ENCODE measurements around the gene EML6. TPM values are rescaled to one million over a fixed set of nuclear protein-coding genes. Genes with fewer than 3 reads are reported as not detected.

Gene EML6
- total RNA-seq, 2 donors from 2014 or later: 3.2 to 12.1 TPM

DNA sequence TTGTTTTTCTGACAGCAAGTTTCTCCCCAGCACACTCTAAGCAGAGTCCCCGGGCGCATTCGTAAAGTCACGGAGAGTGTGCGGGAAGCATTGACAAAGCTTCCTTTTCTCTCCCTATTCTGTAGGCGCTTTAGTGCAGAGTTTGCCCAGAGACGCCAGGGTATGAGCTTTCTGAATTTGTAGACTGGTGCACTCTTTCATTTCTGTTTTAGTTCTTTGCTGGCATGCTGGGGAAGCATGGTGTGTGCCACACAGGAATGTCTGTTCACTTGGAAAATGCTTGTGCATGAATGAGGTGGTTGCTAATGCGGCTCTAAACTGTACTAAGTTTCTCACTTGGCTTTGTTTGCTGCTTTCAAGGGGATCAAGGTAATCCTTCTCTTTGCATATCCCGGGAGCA lies 224.2 kb downstream of the EML6 start:
- intact Hi-C loops (cut with DNase I): no loop called here
- DNase-seq (ENCODE audit: low spot score): no peak

DNA sequence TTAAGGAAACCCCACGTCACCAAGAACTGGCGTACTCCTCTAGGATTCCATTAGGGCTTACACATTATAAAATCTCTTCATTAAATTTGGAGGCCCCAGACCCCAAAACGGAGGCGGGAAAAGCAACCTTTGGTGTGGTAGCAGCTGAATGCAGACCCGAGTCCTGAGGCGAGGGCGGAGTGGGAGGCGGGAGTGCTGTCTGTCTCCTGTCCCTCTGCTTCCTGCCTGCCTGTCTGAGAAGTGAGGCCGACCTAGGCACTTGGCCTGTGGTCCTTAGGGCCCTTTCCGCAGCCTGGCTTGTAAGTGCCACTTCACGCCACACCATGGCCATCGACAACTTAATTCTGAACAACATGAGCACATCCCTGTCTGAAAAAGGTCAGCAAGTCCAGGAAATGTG lies 224.7 kb downstream of the EML6 start:
- DNase-seq (ENCODE audit: low spot score): no peak
- intact Hi-C loops (cut with DNase I): no loop called here

DNA sequence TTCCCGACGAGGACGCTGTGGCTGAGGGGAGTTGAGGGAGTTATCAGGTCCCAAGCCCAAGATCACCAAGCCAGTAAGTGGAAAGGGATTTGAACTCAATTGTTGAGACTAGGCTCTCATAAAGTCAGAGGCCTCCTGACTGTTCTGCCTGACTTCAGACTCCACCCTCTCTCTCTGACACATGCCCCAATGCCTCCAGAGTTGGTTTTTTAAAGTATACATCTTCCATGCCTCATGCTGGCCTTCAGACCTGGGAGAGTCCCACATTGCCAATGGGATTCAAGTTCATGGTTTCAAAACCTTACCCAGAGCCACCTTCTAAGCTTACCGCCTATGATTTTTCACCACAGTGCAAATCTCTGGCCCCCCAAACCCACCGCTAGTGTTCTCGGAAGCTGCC lies 226.0 kb downstream of the EML6 start:
- no peak for DNase-seq (ENCODE audit: low spot score)
- intact Hi-C loops (cut with DNase I): no loop called here

DNA sequence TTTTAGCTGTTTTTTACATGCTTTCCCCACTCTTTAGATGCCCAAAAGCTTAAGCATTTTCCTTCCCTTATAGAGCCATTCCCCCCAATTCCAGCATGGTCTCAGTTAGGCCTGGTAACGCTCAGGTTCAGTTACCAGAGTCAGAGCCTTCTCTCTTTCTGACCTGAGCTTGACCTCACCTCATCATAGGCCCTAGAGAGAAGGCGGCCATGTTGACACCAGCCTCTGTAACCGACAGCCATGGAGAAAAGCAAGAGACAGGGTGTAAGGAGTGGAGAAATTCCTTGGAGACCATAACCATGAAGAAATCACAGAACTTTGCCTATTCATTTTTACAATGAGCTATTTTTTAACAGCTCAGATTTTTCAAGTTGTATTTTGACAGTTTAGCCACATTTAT lies 227.3 kb downstream of the EML6 start:
- intact Hi-C loops (cut with DNase I): no loop called here
- DNase-seq (ENCODE audit: low spot score): no peak

DNA sequence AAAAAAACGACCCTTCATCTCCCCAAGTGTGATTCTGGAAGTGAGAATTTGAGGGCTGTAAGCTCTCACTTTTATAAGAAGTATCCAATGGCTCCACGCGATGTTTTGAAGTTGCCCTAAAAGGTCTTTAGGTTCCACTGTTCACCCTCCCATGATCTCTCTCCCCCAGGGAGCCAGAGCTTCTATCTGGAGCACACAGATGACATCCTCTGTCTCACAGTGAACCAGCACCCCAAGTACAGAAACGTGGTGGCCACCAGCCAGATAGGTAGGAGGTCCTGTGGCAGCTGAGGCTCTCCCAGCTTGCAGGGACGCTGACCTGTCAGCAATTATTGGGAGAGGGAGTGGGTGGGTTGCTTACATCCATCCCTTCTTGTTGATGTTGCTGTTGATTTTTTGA lies 229.0 kb downstream of the EML6 start:
- intact Hi-C loops (cut with DNase I): no loop called here
- no peak for DNase-seq (ENCODE audit: low spot score)

GRCh38 chr2:54952978-54953456 lies 229.6 kb downstream of the EML6 start:
- intact Hi-C loops (cut with DNase I): no loop called here
- DNase-seq (ENCODE audit: low spot score): no peak

GRCh38 chr2:54954158-54954557 lies 230.7 kb downstream of the EML6 start:
- intact Hi-C loops (cut with DNase I): no loop called here
- no peak for DNase-seq (ENCODE audit: low spot score)

DNA sequence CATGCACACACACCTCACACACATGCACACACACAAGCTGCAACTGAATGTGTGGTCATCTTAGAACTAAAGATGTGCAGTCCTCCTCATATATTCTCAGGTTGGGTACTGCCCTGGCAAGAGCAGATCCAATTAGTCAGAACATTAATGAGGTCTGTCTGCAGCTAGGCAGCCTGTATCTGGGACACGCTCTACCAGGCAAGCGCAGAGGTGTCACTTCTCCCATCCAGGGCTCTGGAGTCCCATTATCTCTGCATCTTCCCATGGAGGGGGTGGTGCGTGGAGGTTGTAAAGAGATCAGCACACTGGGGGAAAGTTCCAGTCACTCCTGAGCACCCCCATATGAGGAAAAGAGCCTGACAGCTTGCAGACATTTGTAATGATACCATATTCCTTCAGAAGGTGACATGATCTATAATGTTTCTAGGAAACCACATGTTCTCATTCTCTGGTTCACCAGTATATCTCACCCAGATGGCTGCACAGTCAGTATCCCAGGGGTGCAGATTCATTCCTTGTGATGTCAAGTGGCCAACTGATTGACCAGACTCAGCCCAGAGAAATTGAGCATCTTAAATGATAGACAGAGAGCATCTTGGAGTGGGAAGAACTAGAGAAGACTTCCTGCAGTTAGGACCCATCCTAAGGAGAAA lies 231.4 kb downstream of the EML6 start:
- intact Hi-C loops (cut with DNase I): no loop called here
- DNase-seq (ENCODE audit: low spot score): no peak

GRCh38 chr2:54955358-54956110 lies 232.1 kb downstream of the EML6 start:
- DNase-seq (ENCODE audit: low spot score): no peak
- intact Hi-C loops (cut with DNase I): no loop called here

DNA sequence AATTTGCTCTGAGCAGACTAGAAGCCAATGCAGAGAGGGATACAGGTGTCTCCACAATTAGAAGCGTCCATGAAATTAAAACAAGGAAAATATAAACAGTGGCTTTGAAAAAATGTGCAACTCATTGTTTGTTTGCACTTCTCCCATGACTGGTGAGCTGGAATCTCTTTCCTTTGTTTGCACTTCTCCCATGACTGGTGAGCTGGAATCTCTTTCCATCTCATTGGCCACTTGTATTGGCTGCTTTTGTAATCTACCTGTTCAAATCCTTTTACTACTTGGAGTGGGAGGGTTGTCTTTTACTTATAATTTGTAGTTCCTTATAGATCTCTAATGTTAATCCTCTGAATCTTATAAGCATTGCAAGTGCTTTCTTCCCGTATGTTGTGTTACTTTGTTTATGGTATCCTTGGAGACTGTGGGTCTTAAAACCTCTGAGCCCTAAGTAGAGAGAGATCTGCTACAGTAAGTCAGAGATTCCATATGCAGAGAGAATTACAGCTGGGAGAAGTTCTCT lies 232.7 kb downstream of the EML6 start:
- intact Hi-C loops (cut with DNase I): no loop called here
- DNase-seq (ENCODE audit: low spot score): no peak

DNA sequence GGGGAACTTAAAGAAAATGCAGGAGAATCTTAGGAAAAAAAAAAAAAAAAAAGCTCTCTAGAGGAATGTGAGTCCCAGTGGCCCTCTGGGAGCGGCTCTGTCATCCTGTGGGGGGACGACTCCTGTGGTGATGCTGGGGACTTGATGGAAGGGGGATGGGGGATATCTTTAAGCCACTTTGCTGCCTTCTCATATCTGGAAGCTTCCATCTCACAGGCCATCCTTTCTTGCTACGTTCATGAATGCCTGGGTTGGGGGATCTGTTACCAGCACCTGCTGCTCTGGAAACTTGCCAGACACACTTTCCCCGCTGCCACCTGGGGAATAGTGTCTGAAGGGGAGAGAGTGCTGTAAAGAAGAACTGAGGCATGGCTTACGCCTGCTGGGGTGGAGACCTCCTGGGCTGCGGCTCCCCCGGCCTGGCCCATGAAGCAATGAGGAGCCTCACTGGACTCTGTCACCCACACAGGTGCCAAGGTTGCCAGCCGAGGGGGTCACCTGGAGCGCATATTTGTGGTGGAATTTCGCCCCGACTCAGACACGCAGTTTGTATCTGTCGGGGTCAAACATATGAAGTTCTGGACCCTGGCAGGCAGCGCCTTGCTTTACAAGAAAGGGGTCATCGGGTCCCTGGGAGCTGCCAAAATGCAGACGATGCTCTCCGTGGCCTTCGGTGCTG lies 234.0 kb downstream of the EML6 start:
- DNase-seq (ENCODE audit: low spot score): no peak
- intact Hi-C loops (cut with DNase I): no loop called here

- DNase-seq (ENCODE audit: low spot score): peak; percentile 79
- intact Hi-C loops (cut with DNase I): no loop called here
These were observed 235.4 kb downstream of the EML6 start for GRCh38 chr2:54958717-54959371.

DNA sequence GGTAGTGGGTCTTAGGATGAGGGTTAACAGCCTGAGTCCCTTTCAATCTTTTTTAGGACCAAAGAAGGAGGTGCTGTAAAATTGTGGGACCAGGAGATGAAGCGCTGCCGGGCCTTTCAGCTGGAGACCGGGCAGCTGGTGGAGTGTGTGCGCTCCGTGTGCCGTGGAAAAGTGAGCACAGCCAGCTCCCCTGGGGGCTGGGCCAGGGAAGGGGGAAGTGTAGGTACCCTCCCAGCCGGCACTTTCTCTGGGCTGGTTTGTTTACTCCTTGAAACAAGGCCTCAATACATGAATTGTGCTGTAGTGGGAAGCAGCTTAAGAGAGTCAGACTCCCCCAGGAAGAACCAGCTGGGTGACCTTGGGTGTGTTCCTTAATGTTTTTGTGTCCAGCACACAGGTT lies 236.7 kb downstream of the EML6 start:
- no peak for DNase-seq (ENCODE audit: low spot score)
- intact Hi-C loops (cut with DNase I): no loop called here

GRCh38 chr2:54962511-54962910 lies 239.0 kb downstream of the EML6 start:
- intact Hi-C loops (cut with DNase I): no loop called here
- peak; percentile 64 for DNase-seq (ENCODE audit: low spot score)

GRCh38 chr2:54962935-54963440 lies 239.5 kb downstream of the EML6 start:
- DNase-seq (ENCODE audit: low spot score): no peak
- intact Hi-C loops (cut with DNase I): no loop called here

- intact Hi-C loops (cut with DNase I): no loop called here
- no peak for DNase-seq (ENCODE audit: low spot score)
These were observed 240.0 kb downstream of the EML6 start for GRCh38 chr2:54963476-54963875.

- intact Hi-C loops (cut with DNase I): no loop called here
These were observed 240.8 kb downstream of the EML6 start for GRCh38 chr2:54964271-54964670.

DNA sequence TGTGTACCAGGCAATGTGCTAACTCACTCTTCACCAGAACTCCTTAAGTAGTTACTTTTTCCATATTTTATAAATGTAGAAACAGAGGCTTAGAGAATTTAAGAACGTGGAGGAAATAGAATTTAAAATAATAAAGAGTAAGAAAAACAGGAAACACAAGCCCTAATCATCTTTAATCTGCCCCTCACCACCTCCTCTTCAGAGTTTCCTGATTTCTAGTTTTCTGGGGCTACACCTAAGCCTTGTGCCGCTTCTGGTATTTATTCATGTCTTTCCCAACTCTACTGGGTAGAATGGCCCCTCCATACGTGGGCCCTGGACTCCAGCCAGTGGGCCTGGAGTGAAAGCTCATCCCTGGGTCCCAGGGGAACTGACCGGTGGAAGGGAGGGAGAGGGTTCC lies 241.4 kb downstream of the EML6 start:
- intact Hi-C loops (cut with DNase I): no loop called here
- no peak for DNase-seq (ENCODE audit: low spot score)

More at GRCh38 chr2:54964271-54964670, 240.8 kb downstream of the EML6 start:
- DNase-seq (ENCODE audit: low spot score): no peak

DNA sequence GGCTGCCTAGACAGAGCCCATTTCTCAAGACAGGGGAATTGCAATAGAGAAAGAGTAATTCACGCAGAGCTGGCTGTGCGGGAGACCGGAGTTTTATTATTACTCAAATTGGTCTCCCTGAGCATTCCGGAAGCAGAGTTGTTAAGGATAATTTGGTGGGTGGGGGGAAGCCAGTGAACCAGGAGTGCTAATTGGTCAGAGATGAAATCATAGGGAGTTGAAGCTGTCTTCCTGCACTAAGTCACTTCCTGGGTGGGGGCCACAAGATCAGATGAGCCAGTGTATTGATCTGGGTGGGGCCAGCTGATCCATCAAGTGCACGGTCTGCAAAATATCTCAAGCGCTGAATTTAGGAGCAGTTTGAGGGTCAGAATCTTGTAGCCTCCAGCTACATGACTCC lies 242.0 kb downstream of the EML6 start:
- intact Hi-C loops (cut with DNase I): no loop called here
- no peak for DNase-seq (ENCODE audit: low spot score)
